Stimulated activated CD4-positive, alpha-beta T cell treated with anti-CD3 and anti-CD28 coated beads, Interleukin-4, amount 100 ng/mL, for 4 hours (primary cell): ENCODE results near the gene FOXA3.

Experiments used
- DNase-seq, 2 experiments: peaks; one replicate each; pipeline ENCODE4 v3.0.0-alpha.2; 2020

The FOXA3 gene

DNA sequence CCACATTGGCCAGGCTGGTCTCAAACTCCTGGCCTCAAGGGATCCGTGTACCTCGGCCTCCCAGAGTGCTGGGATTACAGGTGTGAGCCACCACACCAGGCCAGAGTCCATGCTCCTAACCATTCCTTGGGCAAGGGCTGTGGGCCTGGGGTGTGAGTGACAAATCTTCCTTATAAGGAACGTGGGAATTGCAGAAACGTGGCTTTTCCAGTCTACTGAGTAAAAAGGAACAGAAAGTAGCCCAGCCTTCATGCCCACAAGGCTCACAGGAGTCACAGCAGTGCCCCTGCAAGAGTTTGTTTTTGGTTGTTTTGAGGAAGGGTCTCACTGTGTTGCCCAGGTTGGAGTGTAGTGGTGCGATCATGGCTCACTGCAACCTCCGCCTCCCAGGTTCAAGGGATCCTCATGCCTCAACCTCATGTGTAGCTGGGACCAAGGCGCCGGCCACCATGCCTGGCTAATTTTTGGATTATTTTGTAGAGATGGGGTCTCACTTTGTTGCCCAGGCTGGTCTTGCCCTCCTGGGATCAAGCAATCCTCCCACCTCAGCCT is 33.2 kb downstream of the FOXA3 start:
- no peak for DNase-seq

DNA sequence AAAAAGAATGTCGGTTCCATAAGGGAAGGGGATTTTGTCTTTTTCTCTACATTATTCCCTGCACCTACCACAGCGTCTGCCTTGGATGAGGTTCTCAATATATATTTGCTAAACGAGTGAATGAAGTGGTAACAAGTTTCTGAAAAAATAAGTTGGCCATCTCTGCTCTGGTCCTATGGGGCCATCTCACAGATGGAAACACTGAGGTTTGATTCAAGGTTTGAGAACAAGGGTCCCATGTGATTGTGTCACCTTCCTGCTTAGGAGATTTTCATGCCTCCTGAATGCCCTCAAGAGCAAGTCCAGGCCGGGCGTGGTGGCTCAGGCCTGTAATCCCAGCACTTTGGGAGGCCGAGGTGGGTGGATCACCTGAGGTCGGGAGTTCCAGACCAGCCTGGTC is 35.1 kb downstream of the FOXA3 start:
- DNase-seq, result no peak

DNA sequence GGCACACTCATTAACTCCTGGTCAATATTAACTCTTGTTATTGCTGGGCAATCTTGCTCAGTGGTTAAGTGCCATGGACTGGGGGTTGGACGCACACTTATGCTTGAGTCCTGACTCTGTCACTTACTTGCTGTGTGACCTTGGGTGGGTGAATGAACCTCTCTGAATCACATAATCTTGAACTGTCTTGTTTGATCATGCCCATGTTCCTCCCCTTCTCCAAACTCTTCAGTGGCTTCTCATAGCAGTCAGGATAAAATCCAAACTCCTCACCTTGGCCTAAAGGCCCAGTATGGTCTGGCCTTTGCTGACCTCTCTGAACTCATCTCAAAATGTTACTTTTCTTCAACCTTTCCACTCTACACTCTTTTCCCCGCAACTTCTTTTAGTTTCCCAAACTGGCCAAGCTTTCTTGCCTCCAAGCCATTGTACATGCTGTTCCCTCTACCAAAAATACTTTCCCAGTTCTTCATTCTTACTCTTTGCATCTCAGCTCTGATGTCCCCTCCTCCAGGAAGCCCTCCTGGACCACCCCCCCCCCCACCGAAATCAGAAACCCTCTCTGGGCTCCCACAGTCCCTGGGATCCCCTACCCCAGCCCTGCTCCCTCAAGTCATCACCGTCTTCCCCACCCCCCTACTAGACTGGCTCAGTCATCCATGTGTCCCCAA is 35.9 kb downstream of the FOXA3 start:
- DNase-seq, result no peak

DNA sequence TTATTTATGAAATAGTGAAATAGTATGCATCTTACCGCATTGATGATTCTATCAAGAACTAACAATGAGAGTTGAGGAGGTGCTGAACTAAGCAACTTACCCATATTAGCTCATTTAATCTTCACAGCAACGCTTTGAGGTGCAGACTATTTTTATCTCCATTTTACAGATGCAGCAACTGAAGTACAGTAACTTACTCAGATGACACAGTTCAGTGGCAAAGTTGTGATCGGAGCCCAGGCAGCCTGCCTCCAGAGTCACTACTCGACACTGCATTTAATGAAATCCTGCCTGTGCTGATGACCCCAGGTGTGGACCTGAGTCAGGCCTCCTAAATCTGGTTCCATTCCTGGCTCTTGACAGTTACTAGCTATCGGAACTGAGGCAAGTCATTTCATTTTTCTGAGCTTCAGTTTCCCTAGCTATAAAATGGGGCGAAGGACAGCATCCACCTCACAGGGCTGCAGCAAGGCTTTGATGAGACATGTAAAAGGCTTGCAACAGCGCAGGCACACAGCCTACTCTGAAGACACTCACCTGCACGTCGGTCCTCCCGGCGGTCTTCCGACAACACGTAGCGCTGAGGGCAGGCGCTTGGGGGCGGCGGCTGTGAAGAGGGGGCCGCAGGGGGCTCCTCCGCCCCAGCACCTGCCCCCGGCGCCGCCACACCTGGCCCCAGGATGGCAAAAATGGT is 36.8 kb downstream of the FOXA3 start:
- DNase-seq, result no peak

DNA sequence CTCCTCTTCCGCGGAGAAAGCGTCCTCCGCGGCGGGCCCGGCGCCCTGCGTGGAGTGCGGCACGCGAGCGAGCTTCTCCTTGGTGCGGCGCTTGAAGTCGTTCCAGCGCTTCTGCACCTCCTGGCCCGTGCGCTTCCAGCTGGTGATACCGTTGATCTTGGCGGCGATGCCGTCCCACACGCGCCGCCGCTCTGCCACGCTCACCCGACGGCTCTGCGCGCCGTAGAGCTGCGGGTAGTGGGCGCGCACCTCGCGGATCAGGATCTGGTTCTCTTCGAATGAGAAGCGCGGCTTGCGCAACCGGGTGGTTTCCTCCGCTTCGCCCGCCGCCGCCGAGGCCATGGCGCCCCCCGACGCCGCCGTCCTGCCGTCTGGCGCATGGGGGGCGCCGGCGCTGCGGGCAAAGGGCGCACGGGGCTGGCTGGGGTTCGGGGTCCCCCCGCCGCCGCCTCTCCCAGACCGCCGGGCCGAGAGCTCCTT is 37.3 kb downstream of the FOXA3 start:
- peak; percentile 21 to 32 for DNase-seq

DNA sequence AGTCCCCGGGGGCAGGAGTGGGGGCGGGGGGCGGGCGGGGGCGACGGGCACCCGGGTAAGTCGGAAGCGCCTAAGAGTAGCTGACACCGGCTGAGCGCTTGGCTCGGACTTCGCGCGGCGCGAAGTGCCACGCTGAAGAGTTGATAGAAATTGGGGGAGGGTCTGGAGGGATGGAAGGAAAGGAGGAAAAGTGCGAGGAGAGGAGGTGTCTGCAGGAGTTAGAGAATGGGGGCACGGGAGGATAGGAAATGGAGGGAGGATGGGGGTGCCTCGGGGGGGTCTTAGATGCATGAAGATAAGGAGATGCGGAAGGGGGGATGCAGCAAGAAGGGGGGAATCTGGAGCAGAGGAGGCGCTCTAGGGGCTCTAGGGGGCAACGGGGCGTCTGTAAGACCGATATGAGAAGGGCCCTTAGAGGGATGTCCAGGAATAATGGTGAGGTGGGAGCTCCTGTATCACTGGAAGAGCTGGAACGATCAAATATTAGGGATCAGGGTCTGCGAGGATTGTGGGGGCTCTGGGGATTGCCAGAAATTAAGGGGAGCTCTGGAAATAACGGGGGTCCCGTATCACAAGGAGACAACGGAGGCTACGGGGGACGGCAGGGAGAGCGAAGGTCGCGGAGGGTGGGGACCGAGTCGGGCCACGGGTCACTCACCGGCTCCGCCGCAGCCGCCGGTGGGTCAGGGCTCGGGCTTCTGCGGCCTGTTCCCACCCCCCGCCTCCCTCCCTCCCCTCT is 38.0 kb downstream of the FOXA3 start, which contains the start of gene MYPOP:
MYPOP (minus strand) TSS at position 702 of the 739 bp plus-strand sequence. CDS start 840 bp downstream, outside the sequence.
- DNase-seq, result no peak

DNA sequence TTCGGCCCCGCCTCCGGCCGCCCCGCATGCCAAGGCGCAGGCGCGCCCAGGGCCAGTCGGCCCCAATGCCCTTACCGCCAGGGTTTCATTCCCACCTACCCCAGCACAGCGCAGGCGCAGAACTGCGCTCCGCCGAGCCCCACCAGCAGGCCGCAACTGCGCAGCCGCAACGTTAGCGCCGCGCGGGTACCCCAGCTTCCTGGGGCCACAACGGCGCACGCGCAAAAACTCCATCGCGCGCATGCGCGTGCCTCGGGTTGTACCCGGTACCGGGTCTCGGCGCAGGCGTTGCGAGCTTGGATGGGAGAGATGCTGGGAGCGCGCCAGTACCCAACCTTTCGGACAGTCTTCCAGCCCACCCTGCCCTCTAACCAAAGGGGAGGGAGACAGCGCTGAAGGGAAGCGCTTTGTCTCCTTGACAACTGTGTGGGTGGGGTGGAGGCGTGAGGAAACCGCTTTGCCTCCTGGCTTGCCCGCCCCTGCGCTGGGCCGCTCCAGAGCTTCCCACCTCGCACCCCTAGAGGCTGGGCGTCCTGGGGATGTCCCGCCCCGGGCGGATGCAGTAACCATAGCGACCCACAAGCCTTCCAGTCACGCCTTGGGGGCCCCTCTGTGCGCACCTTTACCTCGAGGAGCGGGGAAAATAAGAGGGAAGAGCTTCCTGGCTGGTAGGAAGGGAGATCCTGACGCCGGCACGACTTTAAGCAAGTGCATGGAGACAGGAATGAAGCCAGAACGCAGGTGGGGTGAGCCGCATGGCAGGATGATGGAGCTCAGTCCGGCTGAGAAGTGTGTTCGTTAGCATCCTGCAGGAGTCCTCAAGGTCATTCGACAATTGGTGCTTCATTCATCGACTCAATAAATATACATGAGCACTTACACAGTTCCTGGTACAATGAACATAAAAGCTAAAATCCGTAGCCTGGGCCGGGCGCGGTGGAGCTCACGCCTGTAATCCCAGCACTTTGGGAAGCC is 38.8 kb downstream of the FOXA3 start:
- peak; percentile 98 to 100 for DNase-seq

DNA sequence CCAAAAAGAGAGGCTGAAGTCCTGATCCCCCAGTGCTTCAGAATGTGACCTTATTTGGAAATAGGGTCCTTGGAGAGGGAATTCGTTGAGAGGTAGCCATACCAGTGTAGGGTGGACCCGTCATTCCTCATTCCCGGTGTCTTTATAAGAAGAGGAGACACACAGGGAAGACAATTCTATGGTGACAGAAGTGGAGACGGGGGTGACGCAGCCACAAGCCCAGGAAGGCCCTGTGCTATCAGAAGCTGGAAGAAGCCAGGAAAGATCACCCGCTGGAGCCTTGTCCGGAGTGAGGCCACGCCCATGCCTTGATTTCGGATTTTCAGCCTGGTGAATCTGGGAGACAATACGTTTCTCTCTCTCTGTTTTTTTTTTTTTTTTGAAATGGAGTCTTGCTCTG is 40.9 kb downstream of the FOXA3 start:
- no peak for DNase-seq

DNA sequence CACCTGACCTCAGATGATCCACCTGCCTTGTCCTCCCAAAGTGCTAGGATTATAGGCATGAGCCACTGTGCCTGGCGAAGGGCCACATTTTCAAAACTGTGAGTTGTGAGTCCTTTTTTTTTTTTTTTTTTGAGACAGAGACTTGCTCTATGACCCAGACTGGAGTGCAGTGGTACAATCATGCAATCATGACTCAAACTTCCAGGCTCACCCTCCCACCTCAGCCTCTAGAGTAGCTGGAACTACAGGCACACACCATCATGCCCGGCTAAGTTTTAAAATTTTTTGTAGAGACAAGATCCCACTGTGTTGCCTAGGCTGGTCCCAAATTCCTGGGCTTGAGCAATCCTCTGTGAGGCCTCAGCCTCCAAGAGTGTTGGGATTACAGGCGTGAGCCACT is 42.1 kb downstream of the FOXA3 start:
- no peak for DNase-seq

DNA sequence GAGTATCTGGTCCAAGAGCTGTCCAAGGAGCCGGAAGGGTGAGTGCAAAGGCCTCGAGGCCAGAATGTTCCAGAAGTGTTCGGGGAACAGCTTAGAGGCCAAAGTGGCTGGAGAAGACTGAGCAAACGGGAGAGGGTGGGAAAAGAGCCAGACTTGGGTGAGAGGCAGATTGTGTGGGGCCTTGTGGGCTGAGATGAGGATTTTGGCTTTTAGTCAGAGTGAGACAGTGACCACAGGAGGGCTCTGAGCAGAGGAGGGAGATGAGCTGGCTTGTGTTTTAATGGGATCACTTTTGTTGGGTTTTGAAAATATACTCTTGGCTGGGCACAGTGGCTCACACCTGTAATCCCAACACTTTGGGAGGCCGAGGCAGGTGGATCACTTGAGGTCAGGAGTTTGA is 44.8 kb downstream of the FOXA3 start:
- DNase-seq, result no peak

DNA sequence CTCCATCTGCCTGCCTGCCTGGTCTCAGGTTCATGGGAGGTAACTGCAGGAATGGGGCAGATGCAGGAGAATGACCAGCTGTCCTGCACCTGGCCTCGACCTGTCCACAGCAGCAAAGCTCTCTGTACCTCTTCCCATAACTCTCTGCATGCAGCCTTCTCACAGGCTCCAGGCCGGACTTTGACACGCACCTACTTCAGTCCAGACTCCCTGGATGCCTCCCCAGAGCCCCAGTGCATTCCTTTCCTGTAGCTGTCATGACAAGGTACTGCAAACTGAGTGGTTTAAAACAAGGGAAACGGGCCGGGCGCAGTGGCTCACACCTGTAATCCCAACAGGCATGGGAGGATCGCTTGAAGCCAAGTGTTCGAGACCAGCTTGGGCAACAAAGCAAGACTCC is 47.2 kb downstream of the FOXA3 start:
- no peak for DNase-seq

DNA sequence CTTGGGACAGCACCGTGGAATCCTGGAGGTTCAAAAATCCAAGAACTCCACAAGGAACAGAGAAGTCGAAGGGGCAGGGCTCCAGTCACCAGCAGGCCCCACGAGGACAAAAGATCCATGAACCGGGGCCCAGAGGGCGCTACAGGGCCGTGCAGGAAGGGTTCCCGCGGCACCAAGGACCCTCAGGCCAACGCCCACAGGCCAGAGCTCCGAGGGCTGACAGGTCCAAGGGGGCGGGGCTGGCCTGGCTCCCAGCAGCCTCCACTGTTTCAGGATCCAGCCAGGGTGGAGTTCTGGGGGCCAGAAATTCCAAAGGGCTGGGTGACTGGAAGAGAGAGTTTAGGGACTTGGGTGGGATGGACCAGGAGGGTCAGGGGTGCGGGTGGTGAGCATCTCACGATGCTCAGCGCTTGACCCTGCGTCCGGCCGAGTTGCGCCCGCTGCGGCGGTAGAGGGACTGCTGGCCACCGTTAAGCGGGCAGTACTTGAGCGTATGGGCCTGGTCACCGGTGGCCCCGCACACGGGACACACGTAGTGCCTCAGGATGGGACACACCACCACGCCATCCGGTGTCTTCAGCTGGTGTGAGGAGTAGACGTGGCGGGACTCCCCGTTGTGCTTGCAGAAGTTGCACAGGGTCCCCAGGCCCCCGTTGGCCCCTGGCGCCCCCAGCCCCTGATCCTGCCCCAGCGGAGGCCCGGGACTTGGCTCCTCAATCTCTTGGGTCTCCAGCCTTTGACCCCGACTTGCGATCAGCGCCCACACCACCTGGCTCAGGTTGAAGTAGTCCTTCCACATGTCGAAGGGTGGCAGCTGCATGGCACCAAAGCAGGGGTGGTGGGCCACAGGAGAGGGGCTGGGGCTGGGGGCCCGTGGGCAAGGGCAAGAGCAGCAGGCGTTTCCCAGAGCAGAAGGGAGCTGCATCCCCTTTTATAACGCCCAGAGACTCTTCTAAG is 50.0 kb downstream of the FOXA3 start, which contains the start of gene NANOS2:
NANOS2 (minus strand) TSS at position 905 of the 957 bp plus-strand sequence; CDS start at position 820, 85 bp downstream.
- DNase-seq, result no peak

DNA sequence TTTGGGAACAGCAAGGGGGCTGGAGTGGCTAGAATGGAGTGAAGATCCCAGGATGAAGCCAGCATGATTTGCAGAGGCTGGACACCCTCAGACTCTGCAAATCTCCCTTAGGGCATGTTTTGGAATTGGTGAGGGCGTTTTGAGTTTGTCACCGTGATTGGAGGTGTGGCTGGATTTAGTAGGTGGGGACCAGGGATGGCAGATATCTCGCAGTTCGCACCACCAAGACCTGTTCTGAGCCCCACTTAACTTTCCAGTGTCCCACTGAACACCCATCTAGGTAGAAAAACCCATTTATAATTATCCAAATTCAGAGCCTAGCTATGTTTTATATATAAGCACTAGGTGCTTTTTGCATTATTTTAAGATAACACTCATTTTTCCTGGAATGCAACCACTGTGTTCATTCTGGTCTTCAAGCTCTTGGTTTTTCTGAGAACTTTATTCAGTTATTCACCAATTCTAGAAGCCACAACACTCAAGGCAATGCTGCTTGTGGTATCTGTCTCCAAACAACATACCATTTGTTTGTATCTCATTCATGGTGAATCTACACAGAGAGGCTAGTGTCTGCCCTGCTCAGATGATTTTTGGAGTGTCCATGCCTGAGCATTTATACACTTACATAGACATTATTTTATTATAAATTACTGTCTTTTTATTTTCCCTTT is 53.4 kb downstream of the FOXA3 start:
- DNase-seq, result no peak

DNA sequence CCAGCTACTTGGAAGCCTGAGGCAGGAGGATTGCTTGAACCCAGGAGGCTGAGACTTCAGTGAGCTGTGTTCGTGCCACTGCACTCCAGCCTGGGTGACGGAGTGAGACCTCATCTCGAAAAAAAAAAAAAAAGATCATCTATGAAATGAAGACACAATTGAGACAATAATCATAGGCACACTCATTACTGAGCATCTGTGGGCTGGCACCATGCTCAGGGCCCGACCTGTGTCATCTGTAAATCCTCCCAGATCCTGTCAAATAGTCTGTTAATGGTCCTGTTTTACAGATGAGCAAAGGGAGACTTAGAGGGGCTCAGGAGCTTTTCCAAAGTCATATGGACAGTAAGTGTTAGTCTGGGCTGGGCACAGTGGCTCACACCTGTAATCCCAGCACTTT is 54.6 kb downstream of the FOXA3 start:
- no peak for DNase-seq

DNA sequence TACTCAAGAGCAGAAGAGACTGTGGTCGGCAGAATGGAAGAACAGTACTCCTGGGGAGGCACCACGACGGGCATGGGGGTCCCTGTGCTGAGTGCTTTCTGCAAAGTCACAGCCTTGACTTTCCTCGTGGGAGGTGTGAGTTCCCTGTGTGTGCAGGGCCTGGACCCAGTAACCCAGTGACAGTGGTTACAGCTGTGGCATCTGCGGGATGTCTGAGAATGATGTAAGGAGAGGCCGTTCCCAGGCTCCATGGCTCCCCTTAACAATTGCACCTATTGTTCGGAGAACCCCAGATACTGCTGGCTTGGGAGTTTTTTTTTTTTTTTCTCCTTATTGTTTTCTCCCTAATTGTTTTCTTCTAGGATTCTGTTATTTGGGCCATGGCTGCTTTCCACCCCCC is 55.6 kb downstream of the FOXA3 start:
- DNase-seq, result no peak

DNA sequence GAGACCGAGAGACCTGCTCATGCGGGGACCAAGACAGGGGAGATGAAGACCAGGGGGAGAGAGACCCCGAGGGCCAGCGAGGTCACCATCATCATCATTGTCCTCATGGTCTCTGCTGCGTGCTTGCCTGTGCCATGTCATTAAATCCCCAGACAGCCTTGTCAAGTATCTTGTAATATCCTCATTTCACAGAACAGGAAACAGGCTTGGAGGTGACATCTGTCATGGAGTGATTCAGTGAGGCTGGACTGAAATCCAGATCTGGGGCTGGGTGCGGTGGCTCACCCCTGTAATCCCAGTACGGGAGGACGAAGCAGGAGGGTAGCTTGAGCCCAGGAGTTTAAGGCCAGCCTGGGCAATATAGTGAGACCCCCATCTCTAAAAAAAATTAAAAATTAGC is 56.3 kb downstream of the FOXA3 start:
- no peak for DNase-seq

DNA sequence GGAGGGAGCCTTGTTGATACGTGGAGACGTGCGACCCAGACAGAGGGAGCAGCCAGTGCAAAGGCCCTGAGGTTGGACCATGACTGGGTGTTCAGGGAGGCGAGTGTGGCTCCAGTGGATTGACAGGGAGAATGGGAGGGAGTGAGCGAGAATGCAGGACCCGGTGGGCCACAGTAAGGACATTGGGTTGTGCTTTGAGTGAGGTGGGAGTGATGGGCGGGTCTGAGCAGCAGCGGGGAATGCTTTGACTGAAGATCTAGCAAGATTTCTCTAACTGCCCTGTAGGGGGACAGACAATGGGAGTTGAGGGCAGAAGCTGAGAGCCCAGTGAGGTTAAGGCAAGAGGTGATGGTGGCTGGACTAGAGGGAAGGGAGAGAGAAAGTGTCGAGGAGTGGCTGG is 58.2 kb downstream of the FOXA3 start:
- no peak for DNase-seq
